ENCODE results near the gene LRMDA. TPM values are rescaled to one million over a fixed set of nuclear protein-coding genes. Genes with fewer than 3 reads are reported as not detected.

The LRMDA gene
- total and polyA plus RNA-seq, 2 of the 4 experiments (the other 2 are of a cell fraction), result 0.07 TPM; not detected in 1

GRCh38 chr10:76001019-76001418 is 569.6 kb downstream of the LRMDA start:
- DNase-seq, result no peak
- Histone ChIP-seq H3K18ac (ENCODE audit: low read depth, low read length) (no peak overlapping the region), H2AFZ (replicated peaks; ENCODE audit: low read length, poor library complexity) (no peak overlapping the region), H3K56ac (ENCODE audit: extremely low read depth, insufficient read depth, low read length) (no peak overlapping the region), H2BK15ac (ENCODE audit: low read depth, low read length) (no peak overlapping the region), H3K9me3 (ENCODE audit: control insufficient read depth, insufficient read depth, low read length) (no peaks in the 10 kb centered on the region), H3K4me1 (ENCODE audit: control insufficient read depth, insufficient read depth, low read length) (no peaks in the 10 kb centered on the region), H3K4ac (ENCODE audit: low read depth, low read length) (no peak overlapping the region), H2BK120ac (ENCODE audit: low read depth, low read length) (no peak overlapping the region), H3K4me3 (ENCODE audit: insufficient read depth, low read depth, low read length) (no peak overlapping the region), H3K23ac (ENCODE audit: low read depth, low read length) (no peak overlapping the region), H4K5ac (ENCODE audit: low read depth, low read length) (no peak overlapping the region), H2AK9ac (replicated peaks; ENCODE audit: low read depth, low read length, poor library complexity) (no peak overlapping the region), H3K27me3 (ENCODE audit: control insufficient read depth, insufficient read depth, low read length) (peaks cover 8% of the 10 kb centered on the region; the same call in 1 of the 2 replicates), H4K20me1 (ENCODE audit: insufficient read depth, low read length) (no peaks in the 10 kb centered on the region), H2AK5ac (ENCODE audit: low read depth, low read length) (no peak overlapping the region), H2BK5ac (ENCODE audit: low read depth, low read length, poor library complexity, severe bottlenecking) (no peak overlapping the region), H3K9ac (ENCODE audit: low read depth, low read length) (no peak overlapping the region), H4K8ac (ENCODE audit: low read depth in 2 of 2, low read length in 2 of 2) (no peak overlapping the region), H3K14ac (replicated peaks; ENCODE audit: low read depth, low read length) (no peak overlapping the region), H2BK20ac (ENCODE audit: low read depth, low read length) (no peak overlapping the region), H3K27ac (ENCODE audit: insufficient read depth, low read length) (no peak overlapping the region), H3K36me3 (ENCODE audit: control insufficient read depth, insufficient read depth, low read length) (no peaks in the 10 kb centered on the region), H3K9me1 (ENCODE audit: insufficient read depth, low read length) (no peaks in the 10 kb centered on the region), H4K91ac (ENCODE audit: insufficient read depth, low read depth, low read length) (no peak overlapping the region), H3K4me2 (ENCODE audit: low read depth, low read length) (no peak overlapping the region), H3K79me1 (ENCODE audit: low read depth in 1 of 2, low read length in 2 of 2) (no peaks in the 10 kb centered on the region)
- CTCF ChIA-PET, result no interaction called here
- intact Hi-C loops (cut with micrococcal nuclease) (no loop called here), in situ Hi-C loops (cut with MboI; ENCODE audit: low sequenced_read_pairs) (no loop called here), dilution Hi-C loops (cut with HindIII; ENCODE audit: low sequenced_read_pairs, unreplicated experiment) (no loop called here)
- 80% methylated on average over 1 of the region's 4 CpGs; no CpG with 5 or more reads in 1 of the 2 experiments for WGBS, 2 experiments (ENCODE audit: extremely low coverage in 2 of 2, insufficient read length in 1 of 2)
- no peak for ATAC-seq (ENCODE audit: low read depth)
- BruUV-seq (replicated peaks), result no TSS peak
- POLR2A ChIA-PET (ENCODE audit: unreplicated experiment), result no interaction called here
- TF ChIP-seq, protein P1, sequence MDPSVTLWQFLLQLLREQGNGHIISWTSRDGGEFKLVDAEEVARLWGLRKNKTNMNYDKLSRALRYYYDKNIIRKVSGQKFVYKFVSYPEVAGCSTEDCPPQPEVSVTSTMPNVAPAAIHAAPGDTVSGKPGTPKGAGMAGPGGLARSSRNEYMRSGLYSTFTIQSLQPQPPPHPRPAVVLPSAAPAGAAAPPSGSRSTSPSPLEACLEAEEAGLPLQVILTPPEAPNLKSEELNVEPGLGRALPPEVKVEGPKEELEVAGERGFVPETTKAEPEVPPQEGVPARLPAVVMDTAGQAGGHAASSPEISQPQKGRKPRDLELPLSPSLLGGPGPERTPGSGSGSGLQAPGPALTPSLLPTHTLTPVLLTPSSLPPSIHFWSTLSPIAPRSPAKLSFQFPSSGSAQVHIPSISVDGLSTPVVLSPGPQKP (IDR thresholded peaks at IDR 0.05; ENCODE audit: borderline replicate concordance, low read depth, low read length), result no peak
- TF ChIP-seq CEBPB (IDR thresholded peaks at IDR 0.05; ENCODE audit: low read depth, low read length) (no peak), POLR2A (IDR thresholded peaks at IDR 0.05; ENCODE audit: low read depth, low read length) (no peak), BHLHE40 (IDR thresholded peaks at IDR 0.05; ENCODE audit: low read depth, low read length) (no peak), FOS (IDR thresholded peaks at IDR 0.05; ENCODE audit: low read depth, low read length) (no peak), SMC3 (IDR thresholded peaks at IDR 0.05; ENCODE audit: low read depth, low read length) (no peak), MAZ (IDR thresholded peaks at IDR 0.05; ENCODE audit: borderline replicate concordance, low read depth, low read length) (no peak)
- TF ChIP-seq, protein P2, sequence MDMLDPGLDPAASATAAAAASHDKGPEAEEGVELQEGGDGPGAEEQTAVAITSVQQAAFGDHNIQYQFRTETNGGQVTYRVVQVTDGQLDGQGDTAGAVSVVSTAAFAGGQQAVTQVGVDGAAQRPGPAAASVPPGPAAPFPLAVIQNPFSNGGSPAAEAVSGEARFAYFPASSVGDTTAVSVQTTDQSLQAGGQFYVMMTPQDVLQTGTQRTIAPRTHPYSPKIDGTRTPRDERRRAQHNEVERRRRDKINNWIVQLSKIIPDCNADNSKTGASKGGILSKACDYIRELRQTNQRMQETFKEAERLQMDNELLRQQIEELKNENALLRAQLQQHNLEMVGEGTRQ (IDR thresholded peaks at IDR 0.05; ENCODE audit: low read depth, low read length), result no peak

All from IMR-90 (cell line).